ENCODE data around the gene NEURL2.
"Not testable (repeated sequence)": the region's sequence is repeated elsewhere in the genome, so short reads cannot be mapped to it uniquely, and the experiment has no call there.

Gene NEURL2

DNA sequence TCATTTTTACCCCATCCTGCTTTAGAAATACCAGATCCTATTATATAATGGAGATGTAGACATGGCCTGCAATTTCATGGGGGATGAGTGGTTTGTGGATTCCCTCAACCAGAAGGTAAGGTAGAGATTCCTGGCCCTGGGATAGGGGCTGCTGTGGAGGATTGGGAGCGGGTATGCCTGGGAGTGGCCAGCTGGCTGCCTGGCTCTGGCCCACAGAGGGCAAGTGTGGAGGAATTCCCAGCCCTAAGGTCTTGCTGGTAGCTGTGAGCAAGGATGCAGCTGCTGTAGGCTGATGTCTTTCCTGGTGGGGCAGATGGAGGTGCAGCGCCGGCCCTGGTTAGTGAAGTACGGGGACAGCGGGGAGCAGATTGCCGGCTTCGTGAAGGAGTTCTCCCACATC is 6.7 kb upstream of the NEURL2 start:
- FAIRE-seq, result no peak

DNA sequence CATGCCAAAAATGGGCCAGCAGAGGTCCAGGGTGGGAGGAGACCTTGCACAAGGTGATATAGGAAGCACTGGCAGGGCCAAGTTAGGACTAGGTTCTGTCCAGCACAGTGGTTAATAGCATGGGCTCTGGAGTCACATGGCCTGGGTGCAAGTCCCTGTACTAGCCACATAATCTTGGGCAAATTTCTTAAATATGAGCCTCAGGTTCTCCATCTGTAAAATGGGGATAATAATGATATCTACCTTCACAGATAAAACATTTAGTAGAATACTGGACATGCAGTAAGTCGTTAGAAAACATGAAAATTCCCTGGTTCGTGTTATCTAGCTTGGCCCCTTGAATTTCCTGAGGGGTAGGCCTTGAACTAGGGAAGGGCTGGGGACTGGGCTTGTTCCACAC is 6.3 kb upstream of the NEURL2 start:
- no peak for FAIRE-seq

DNA sequence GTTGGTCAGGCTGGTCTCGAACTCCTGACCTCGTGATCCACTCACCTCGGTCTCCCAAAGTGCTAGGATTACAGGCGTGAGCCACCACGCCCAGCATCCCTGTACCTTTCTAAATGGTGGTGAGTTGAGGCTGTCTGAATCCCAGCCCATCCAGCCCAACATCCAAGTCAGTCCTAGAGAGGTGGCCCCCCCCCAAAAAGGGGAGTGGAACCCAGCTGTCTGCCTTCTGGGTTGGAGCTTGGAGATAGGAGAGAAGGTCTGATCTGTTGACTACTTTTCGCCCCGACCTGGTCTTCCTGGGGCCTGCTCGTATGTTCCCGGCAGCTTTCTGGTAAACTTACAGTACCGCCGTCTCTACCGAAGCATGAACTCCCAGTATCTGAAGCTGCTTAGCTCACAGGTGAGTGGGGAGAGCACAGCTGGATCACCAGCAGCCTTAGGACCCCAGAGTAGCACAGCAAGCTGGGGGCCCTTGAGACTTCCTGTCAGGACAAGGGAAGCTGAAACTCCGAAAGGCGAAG is 5.7 kb upstream of the NEURL2 start:
- FAIRE-seq, result no peak

DNA sequence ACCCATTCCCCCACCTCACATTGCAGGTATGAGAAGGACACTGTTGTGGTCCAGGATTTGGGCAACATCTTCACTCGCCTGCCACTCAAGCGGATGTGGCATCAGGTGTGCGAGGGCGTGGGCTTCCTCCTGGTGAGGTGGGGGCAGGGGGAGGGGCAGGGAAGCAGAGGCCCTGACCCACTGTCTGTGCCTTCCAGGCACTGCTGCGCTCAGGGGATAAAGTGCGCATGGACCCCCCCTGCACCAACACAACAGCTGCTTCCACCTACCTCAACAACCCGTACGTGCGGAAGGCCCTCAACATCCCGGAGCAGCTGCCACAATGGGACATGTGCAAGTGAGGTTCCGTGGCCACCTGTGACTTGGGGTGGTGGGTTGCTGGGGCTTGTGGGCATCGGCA is 3.8 kb upstream of the NEURL2 start:
- FAIRE-seq, result no peak

DNA sequence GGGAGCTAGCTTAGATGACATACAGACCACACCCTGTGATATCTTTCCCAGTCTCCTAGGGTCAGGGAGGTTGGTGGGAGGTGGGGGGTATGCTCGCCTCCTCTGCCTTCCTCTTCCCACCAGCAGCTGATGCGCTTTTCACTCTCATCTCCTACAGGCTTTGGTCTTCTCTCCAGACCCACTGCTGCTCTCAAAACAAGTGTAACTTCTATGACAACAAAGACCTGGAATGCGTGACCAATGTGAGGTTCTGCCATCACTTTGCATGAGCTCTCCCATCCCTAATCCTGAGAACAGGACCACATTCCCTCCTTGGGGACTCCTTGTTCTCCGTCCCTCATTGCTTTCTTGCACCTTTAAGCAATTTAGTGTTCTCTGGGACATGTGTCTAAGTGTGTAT is 2.8 kb upstream of the NEURL2 start:
- FAIRE-seq, result no peak

DNA sequence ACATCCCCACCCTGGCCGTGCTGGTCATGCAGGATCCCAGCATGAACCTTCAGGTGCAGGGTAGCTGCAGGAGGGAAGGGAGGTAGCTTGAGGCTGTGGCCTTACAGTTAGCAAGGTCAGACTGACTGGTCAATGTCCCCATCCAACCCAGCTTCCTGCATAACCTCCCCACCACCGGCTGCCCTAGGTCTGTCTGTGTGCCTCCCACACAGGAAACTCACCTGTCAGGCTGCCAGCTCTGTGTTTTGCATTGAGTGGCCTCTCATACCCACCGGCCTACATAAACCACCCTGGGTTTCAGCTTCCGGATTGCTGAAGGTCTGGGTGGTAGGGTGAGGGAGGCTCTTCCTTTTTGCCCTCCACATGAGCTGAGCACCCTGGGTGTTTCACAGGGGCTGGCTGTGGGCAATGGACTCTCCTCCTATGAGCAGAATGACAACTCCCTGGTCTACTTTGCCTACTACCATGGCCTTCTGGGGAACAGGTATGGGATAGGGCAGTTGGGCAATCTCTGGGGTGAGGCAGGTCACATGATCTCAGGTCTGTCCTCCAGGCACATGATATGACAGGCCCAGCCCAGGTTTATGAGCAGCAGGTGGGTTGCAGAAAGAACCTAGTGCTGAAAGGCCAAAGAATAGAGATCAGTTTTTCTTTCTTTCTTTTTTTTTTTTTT is 2.0 kb upstream of the NEURL2 start:
- no peak for FAIRE-seq

DNA sequence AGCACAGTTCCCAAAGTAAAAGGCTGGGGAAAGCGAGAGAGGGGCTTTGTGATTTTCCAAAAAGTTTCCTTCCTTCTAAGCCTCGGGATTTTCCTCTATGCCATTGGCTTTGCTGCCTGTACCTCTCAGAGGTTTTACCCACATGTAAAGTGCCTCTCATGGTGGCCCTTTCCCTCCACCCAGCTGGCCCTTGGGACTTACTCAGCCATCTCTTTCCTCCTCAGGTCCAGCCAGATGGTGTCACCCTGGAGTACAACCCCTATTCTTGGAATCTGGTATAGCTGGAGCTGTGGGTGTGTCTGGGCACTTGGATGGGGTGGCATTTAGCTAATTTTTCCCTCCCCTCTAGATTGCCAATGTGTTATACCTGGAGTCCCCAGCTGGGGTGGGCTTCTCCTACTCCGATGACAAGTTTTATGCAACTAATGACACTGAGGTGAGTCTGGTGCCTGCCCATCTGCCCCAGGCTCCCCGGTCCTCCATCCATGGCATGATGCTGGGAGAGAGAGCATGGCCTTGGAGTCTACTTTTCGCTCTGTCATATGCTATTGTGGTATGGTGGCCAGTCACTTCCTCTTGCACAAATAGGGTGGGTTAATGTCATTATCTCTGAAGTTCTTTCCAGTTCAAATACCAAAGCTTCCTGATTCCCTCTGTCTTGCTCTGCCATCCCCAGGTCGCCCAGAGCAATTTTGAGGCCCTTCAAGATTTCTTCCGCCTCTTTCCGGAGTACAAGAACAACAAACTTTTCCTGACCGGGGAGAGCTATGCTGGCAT is 1.2 kb upstream of the NEURL2 start:
- FAIRE-seq, result no peak

DNA sequence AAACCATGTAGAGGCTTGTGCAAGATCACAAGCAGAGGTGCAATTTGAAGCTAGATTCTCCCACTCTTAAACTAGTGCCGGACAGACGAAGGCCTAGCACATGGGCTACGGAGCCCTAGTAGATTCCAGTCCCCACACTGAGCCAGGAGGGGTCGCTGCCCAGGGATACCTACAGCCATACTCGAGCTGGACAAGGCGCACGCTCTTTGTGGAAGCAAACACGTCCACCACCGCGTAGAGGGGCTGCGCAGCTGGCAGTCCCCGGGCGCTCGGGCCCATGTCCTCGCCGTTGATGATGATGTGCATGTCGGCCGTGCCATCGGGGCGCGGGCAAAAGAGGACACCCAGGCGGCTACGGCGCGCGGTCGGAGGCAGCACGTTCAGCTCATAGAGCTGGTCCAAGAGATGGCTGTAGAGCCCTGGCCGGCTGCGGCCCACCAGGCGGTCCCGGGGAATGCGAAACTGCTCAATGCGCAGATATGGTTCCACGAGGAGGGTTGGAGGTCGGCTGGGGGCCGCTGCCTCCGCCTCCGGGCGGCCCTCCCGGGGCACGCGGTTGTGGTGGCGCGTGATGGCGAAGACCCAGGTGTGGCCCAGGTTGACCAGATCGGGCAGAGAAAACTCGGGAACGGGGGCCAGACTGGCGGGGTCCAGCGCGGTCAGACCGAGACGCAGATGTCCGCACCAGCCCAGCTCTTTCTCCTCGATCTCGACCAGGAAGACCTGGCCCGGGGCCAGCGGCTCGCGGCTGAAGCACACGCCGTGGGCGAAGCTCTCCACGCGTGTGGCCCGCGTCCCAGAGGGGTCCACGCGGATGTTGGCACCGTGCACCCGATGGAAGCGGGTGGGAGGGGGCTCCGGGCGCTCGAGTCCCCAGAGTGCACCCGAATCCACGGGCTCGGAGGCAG is 677 bp downstream of the NEURL2 start:
- FAIRE-seq, result peak; percentile 11

DNA sequence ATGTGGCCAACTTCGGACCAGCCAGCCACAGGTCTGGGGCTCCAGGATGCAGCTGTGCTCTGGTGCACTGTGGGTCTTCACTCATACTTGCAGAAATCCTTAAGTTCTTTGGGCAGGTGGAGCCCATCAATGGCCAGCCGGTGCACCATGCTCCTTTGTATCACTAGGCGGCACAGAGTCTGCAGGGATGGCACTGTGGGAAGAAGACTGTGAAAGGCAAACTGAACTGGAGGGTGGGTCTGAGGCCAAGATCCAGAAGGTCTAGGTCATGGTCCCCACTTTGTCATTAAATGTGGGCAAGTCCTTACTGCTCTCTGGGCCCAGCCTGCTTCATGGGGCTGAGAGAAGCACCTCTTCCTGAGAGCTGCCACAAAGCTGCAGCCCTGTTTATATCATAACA is 2.3 kb downstream of the NEURL2 start:
- no peak for FAIRE-seq

DNA sequence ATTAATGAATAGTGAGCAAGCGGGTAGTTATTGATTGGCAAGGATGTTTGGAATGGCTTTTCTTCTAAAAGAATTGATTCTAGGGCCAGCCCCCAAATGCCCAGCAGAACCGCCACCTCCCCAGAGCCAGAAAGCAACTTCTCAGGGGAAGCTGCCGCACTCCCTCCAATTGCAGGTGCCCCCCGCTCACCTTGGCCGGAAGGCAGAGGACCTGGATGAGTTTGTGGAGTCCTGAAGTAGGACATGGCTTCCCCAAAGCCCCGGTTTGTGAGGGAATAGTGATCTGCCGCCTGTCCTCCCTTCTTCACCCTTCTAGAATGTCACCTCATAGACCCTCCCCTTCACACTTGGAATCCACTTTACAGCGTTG is 3.7 kb downstream of the NEURL2 start, which contains the start of gene SPATA25:
TSS of gene SPATA25 (minus strand) at position 277 of the 370 bp plus-strand sequence. CDS start at position 245, 32 bp downstream.
- FAIRE-seq, result no peak

DNA sequence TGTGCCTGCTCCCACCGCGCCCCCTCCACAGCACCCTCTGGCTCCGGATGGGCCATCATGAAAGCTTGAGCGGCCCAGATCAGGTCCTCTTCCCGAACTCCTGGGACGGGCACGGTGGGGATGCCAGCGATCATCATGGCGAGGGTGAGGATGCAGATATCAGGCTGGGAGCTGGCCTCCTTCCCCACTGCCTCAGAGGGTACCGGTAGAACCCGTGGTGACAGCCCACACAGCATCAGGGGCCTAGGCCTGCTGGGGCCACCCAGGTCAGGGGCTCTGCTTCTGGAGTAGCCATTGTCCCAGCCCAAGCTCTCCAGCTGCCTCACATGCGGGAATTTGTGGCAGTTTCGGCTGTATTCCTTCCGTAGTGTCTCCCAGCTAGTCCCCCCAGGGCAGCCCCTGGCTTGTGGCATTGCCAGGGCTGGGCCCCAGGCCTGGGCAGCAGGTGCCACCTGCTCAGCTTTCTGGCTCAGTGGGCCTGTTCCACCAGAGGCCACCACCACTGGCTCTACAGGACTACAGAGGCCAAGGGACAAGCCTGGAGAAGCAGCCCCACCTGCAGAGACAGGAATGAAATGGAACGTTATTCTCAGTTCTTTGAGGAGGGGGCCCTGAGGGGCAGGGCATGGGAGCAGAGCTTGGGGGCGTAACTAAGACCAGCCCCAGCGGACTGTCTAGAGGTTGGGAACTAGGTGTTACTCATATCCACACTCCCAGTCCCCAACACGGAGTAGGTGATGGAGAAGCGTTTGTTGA is 4.2 kb downstream of the NEURL2 start:
- no peak for FAIRE-seq

DNA sequence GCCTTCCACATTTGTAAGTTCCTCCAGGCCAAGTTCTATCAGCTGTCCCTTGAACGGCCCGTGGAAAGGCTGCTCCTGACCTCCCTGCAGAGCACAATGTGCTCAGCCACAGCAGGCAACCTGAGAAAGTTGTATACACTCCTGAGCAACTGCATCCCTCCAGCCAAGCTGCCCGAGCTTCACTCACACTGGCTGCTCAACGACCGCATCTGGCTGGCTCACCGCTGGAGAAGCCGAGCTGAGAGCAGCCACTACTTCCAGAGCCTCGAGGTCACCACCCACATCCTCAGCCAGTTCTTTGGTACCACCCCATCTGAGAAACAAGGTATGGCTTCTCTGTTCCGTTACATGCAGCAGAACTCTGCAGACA is 7.9 kb downstream of the NEURL2 start:
- FAIRE-seq, result no peak

DNA sequence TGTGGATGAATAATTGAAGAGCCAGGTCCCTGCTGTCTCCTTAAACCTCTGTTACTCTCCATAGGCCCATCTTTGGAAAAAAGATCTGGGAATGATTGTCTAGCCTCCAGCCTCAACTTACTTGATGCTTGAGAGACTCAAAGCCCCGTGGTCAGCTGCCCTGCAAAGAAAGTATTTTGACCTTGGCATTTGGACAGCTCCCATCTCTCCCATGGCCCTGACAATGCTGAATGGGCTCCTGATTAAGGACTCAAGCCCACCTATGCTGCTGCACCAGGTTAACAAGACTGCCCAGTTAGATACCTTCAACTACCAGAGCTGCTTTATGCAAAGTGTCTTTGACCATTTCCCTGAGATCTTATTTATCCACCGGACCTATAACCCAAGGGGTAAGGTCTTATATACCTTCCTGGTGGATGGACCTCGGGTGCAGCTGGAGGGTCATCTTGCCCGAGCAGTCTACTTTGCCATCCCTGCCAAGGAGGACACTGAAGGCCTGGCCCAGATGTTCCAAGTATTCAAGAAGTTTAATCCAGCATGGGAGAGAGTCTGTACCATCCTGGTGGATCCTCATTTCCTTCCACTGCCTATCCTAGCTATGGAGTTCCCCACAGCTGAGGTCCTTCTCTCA is 8.4 kb downstream of the NEURL2 start:
- FAIRE-seq, result no peak

DNA sequence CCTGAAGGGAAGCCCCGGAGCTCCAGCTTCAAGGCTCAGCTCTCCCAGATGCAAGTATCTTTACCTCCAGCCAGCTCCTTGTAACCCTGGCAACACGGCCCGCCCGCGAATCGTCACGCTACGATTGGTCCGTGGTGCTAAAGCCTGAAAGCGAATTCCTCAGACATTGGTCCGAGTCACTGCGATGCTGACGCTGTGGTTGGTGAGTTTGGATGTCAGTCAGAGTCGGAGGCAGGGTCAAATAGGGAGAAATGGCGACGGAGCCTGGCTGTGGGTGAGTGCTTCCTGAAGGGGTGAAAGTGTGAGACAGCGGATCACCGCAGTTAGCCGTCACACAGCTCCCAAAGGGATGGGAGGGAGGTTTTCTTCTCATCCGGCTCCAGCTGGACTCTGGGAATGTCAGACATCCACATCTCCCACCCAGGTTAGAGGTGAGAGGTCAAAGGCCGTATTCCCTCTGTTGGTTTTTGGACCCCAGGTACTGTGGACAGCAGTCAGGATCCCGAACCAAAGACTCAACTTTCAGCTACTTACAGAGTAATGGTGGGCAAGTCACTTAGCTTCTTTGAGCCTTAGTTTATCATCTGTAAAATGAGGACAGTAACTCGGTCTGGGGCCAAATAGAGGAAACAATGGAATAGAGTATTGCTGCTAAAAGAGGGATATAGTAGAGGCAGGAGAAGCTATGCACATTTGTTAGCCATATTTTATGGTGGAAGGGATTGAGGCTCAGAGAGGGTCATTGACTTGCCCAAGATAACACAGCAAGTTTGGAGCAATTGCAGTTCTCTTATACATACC is 9.8 kb downstream of the NEURL2 start, which contains the start of gene ZSWIM1:
TSS of gene ZSWIM1 (plus strand) at position 240 of the 801 bp plus-strand sequence. CDS start 1,366 bp downstream, outside the sequence.
- FAIRE-seq, result peak; percentile 97

DNA sequence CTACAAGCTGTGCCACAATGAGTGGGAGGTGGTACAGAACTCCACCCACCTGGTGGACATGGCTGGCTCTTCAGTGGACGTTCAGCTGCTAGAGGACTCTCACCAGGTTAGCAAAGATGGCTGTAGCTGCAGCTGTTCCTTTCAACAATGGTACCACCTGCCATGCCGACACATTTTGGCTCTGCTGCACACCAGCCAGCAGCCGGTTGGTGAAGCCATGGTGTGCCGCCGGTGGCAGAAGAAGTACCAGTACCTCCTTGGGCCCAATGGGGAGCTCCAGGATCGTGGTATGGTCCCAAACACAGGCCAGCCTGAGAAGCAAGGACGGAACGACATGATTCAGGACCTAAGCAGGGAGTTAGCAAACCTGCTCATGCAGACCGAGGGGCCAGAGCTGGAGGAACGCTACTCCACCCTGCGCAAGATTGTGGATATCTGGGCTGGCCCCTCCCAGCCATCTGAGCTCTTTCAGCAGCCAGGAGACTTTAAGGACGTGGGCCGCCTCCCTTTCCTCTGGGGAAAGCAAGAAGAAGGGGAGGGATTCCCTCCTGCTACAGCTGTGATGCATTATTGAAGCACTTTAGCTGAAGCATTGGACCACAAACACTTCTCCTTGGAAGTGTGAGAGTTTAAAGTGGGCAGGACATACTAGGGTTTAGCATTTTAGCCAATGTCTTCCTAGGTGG is 12.8 kb downstream of the NEURL2 start:
- no peak for FAIRE-seq

DNA sequence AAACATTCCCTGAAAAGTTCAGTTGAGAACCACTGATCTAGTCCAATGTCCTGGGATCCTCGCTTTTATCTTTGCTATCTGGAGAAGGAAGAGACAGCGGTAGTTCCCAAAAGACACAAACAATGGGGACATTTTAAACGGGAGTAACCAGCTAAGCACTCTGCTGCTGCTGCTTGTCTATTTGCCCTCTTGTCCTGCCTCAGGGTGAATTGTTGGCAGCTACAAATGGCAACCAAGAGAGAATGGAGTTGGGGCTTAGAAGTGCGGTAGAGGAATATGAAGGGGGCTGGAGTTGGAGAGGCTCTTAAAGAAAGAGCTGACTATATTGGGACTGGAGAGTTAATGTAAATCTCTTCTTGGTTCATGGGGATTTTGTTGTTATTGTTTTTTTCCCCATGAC is 16.4 kb downstream of the NEURL2 start:
- no peak for FAIRE-seq

DNA sequence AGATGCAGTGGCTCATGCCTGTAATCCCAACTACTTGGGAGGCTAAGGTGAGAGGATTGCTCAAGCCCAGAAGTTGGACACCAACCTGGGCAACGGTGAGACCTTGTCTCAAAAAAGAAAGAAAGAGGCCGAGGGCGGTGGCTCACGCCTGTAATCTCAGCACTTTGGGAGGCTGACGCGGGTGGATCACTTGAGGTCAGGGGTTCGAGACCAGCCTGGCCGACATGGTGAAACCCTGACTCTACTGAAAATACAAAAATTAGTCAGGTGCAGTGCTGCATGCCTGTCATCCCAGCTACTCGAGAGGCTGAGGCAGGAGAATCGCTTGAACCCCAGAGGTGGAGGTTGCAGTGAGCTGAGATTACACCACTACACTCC is 16.9 kb downstream of the NEURL2 start:
- not testable (repeated sequence) for FAIRE-seq

DNA sequence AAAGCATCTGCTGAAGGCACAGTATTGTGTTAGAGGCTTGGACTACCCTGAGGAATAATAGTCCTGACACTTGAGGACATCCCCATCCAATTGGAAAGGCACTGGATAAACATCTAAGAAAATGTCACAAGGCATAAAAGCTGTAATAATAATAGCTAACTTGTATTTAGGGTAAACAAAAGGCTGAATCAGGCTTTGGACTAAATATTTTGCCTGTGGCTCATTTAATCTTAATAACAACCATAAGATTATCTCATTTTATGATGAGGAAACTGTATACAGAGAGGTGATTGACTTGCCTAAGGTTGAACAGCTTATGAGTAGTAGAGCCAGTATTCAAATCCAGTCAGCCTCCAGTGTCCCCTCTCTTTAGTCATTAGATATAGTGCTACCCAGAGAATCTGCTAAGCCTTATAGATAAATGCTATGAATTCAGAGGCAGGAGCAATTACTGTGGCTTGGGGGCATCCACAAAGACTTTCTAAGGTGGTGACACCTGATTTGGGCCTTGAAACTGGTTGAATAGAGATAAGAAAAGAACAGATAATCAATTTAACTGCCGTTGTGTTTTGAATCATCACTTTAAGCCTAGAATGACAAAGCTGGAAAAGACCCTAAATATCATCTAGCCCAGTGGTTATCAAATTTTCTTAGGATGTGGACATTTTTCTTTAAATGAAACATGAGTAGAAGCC is 17.5 kb downstream of the NEURL2 start:
- no peak for FAIRE-seq

DNA sequence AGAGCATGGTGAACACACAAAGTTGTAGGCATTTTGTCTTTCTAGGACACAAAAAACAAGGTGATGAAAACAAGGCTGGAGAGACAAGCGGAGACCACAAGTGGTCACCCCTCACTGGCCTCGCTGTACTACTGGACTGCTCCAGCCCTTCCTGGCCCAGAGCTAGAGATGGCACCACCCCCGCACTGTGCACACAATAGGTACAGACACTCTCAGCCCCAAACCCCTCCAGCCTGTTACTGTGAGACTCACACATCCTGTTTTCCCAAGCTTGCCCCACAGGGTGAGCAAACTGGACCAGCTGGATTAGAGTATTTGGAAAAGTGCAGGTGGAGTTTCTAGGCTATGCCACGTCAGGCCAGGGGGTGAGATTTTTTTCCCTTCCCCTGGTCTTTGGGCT is 18.4 kb downstream of the NEURL2 start:
- no peak for FAIRE-seq

DNA sequence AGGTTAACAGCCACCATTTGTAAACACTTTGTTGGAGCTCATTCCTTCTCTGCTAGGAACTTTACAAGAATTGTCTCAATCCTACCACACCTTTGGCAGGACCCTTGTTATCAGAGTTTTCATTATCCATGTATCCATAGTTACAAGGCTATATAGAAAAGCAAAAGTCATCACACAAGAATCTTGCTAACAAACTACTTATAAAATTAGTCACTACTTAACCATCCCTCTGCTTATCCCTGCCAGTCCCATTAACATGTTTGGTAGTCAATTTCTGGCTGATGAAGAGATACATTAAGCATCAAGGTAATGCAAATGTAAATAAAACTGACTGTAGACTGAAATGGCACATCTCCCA is 23.2 kb downstream of the NEURL2 start:
- no peak for FAIRE-seq

Measured in G401.6 (cell line).